Neural cell (in vitro differentiated cells): ENCODE data around the gene STOML3. TPM values are rescaled to one million over a fixed set of nuclear protein-coding genes. Genes with fewer than 3 reads are reported as not detected.

Experiments
- H2AFZ ChIP-seq: fragments of 200-600, 300-800 bp; sonication (generic), shearing (Covaris generic); 2 replicates; pipeline ENCODE4 v1.6.0; 2014; ENCODE audit warnings: low read depth, mild to moderate bottlenecking, antibody characterized with exemption, low read length, moderate library complexity
- H3F3A ChIP-seq: fragments of 200-600 bp; shearing (Covaris generic); 2 replicates; pipeline ENCODE4 v1.6.1; 2016; ENCODE audit warnings: mild to moderate bottlenecking, moderate library complexity, mixed read lengths, antibody characterized with exemption, low read length; ENCODE audit not compliant: insufficient read depth, poor library complexity, severe bottlenecking
- H3K27ac ChIP-seq: fragments of 200-600, 300-800 bp; sonication (generic), shearing (Covaris generic); 2 replicates; pipeline ENCODE4 v1.5.1; 2014; ENCODE audit warnings: mild to moderate bottlenecking, low read length, moderate library complexity
- H3K27me3 ChIP-seq: fragments of 300-800, 200-600 bp; sonication (generic), shearing (Covaris generic); 2 replicates; pipeline ENCODE4 v1.6.0; 2014; ENCODE audit warnings: mild to moderate bottlenecking, low read depth, low read length, moderate library complexity; ENCODE audit not compliant: insufficient read depth
- H3K36me3 ChIP-seq: fragments of 300-800, 200-600 bp; sonication (generic), shearing (Covaris generic); 2 replicates; pipeline ENCODE4 v1.5.1; 2014; ENCODE audit warnings: mild to moderate bottlenecking, antibody characterized with exemption, low read length, moderate library complexity; ENCODE audit not compliant: insufficient read depth
- H3K4me2 ChIP-seq: fragments of 300-800, 200-600 bp; sonication (generic), shearing (Covaris generic); 2 replicates; pipeline ENCODE4 v1.6.0; 2014; ENCODE audit warnings: mild to moderate bottlenecking, low read length
- H3K4me3 ChIP-seq: fragments of 300-800, 200-600 bp; sonication (generic), shearing (Covaris generic); 2 replicates; pipeline ENCODE4 v1.5.1; 2014; ENCODE audit warnings: mild to moderate bottlenecking, low read length, moderate library complexity
- H3K79me2 ChIP-seq: fragments of 200-600 bp; shearing (Covaris generic); replicated peaks from 2 replicates; pipeline ENCODE4 v1.6.0; 2014; ENCODE audit warnings: mild to moderate bottlenecking, low read length, moderate library complexity; ENCODE audit not compliant: insufficient read depth
- H3K9ac ChIP-seq: fragments of 300-800, 200-600 bp; sonication (generic), shearing (Covaris generic); 2 replicates; pipeline ENCODE4 v1.6.1; 2016; ENCODE audit warnings: mild to moderate bottlenecking, low read length, mixed read lengths
- H3K9me2 ChIP-seq: fragments of 200-600 bp; shearing (Covaris generic); 2 replicates; pipeline ENCODE4 v1.6.1; 2016; ENCODE audit warnings: mild to moderate bottlenecking, low read length, mixed read lengths; ENCODE audit not compliant: insufficient read depth
- H3K9me3 ChIP-seq: fragments of 200-600, 300-800 bp; sonication (generic), shearing (Covaris generic); 2 replicates; pipeline ENCODE4 v1.6.1; 2016; ENCODE audit warnings: mild to moderate bottlenecking, mixed run types, low read length, moderate library complexity, mixed read lengths
- H4K20me1 ChIP-seq: fragments of 200-600 bp; shearing (Covaris generic); 2 replicates; pipeline ENCODE4 v1.6.1; 2016; ENCODE audit warnings: mild to moderate bottlenecking, mixed run types; ENCODE audit not compliant: insufficient read depth
- EP300 ChIP-seq: fragments of 450-650 bp; conservative IDR thresholded peaks from 2 replicates; pipeline ENCODE4 v1.6.1; 2014; ENCODE audit warnings: antibody characterized with exemption, mild to moderate bottlenecking, moderate library complexity; ENCODE audit not compliant: poor library complexity, severe bottlenecking
- EZH2 ChIP-seq: fragments of 200-600, 300-800 bp; shearing (Covaris generic), sonication (generic); IDR thresholded peaks from 2 replicates; pipeline ENCODE4 v1.6.1; 2014; ENCODE audit warnings: antibody characterized with exemption, low read length, borderline replicate concordance, mild to moderate bottlenecking; ENCODE audit not compliant: insufficient read depth, poor library complexity, severe bottlenecking
- MXI1 ChIP-seq: fragments of 450-650 bp; conservative IDR thresholded peaks from 2 replicates; pipeline ENCODE4 v1.6.1; 2014; ENCODE audit warnings: antibody characterized with exemption, mild to moderate bottlenecking; ENCODE audit not compliant: poor library complexity, severe bottlenecking
- POLR2AphosphoS5 ChIP-seq: IDR thresholded peaks from 2 replicates; pipeline ENCODE4 v1.6.1; 2012
- RAD21 ChIP-seq: fragments of 450-650 bp; conservative IDR thresholded peaks from 2 replicates; pipeline ENCODE4 v1.6.1; 2014; ENCODE audit warnings: antibody characterized with exemption, mild to moderate bottlenecking, moderate library complexity
- REST ChIP-seq: IDR thresholded peaks from 2 replicates; pipeline ENCODE4 v1.6.1; 2012; ENCODE audit warnings: borderline replicate concordance
- SMC3 ChIP-seq: fragments of 450-650 bp; conservative IDR thresholded peaks from 2 replicates; pipeline ENCODE4 v1.6.1; 2014; ENCODE audit warnings: antibody characterized with exemption, mild to moderate bottlenecking, moderate library complexity; ENCODE audit not compliant: poor library complexity
- TAF1 ChIP-seq: IDR thresholded peaks from 2 replicates; pipeline ENCODE4 v1.6.1; 2012; ENCODE audit warnings: low read depth
- polyA plus RNA-seq: library from polyadenylated mRNA; depleted of rRNA; stranded (reverse); fragments of >200 nt; gene quantifications from 2 replicates; pipeline ENCODE4 v1.2.3, GENCODE V29; 2014
- TF ChIP-seq, protein P1 (sequence below): fragments of 450-650 bp; IDR thresholded peaks from 2 replicates; pipeline ENCODE4 v1.5.1; 2014; ENCODE audit warnings: antibody characterized with exemption, mild to moderate bottlenecking, moderate library complexity; ENCODE audit not compliant: poor library complexity, severe bottlenecking

Gene STOML3
- polyA plus RNA-seq, 1 donor from 2014 or later = not detected

GRCh38 chr13:39035204-39035603 lies 44.6 kb upstream of the STOML3 start:
- Histone ChIP-seq H3K9me2 (no peaks in the 10 kb centered on the region), H3K79me2 (peaks cover 71% of the 10 kb centered on the region), H3K27ac (no peak overlapping the region), H3K36me3 (no peaks in the 10 kb centered on the region), H3K9ac (no peak overlapping the region), H3K4me2 (peak overlapping the region; percentile 60), H2AFZ (no peak overlapping the region), H3K9me3 (no peaks in the 10 kb centered on the region), H3K27me3 (no peaks in the 10 kb centered on the region), H4K20me1 (no peaks in the 10 kb centered on the region), H3K4me3 (peak overlapping the region; percentile 73), H3F3A (no peaks in the 10 kb centered on the region)
- TF ChIP-seq REST (no peak), RAD21 (no peak), POLR2AphosphoS5 (no peak), SMC3 (no peak), MXI1 (no peak), TAF1 (no peak), EZH2 (no peak), EP300 (no peak)
- TF ChIP-seq, protein P1, sequence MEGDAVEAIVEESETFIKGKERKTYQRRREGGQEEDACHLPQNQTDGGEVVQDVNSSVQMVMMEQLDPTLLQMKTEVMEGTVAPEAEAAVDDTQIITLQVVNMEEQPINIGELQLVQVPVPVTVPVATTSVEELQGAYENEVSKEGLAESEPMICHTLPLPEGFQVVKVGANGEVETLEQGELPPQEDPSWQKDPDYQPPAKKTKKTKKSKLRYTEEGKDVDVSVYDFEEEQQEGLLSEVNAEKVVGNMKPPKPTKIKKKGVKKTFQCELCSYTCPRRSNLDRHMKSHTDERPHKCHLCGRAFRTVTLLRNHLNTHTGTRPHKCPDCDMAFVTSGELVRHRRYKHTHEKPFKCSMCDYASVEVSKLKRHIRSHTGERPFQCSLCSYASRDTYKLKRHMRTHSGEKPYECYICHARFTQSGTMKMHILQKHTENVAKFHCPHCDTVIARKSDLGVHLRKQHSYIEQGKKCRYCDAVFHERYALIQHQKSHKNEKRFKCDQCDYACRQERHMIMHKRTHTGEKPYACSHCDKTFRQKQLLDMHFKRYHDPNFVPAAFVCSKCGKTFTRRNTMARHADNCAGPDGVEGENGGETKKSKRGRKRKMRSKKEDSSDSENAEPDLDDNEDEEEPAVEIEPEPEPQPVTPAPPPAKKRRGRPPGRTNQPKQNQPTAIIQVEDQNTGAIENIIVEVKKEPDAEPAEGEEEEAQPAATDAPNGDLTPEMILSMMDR = no peak

DNA sequence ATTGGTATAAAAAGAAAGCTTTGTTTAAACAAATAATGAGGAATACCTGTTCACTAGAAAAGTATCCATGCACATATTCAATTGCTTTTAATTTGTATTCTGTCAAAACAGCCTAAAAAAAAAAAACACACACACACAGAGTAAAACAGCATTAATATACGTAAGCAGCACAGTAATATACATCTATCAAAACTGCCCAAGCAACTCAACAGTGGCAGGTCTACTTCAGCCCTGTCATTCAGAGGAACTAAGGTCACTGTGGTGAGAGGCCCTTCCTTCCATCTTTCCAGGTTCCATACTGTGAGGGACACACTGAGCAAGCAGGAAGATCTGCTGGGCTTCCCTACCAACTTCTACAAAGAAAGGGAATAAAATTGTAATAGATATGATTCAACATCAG lies 43.5 kb upstream of the STOML3 start:
- no peaks in the 10 kb centered on the region for H4K20me1 ChIP-seq
- H3K27me3 ChIP-seq = no peaks in the 10 kb centered on the region
- H3K9ac ChIP-seq = no peak overlapping the region
- no peaks in the 10 kb centered on the region for H3K36me3 ChIP-seq
- TF ChIP-seq SMC3 (no peak), RAD21 (no peak), MXI1 (no peak), POLR2AphosphoS5 (no peak)
- TF ChIP-seq, protein P1 = no peak
- H3F3A ChIP-seq = no peaks in the 10 kb centered on the region
- H3K4me3 ChIP-seq = peak overlapping the region; percentile 73
- H3K4me2 ChIP-seq = peak overlapping the region; percentile 60
- H2AFZ ChIP-seq = no peak overlapping the region
- H3K27ac ChIP-seq = no peak overlapping the region
- no peaks in the 10 kb centered on the region for H3K9me3 ChIP-seq
- H3K79me2 ChIP-seq = peaks cover 70% of the 10 kb centered on the region
- H3K9me2 ChIP-seq = no peaks in the 10 kb centered on the region
